ENCODE measurements around the gene METTL6.
A peak's percentile ranks its signal among the peaks of the same experiment; 100 is the strongest.
"Not testable (repeated sequence)": the region's sequence is repeated elsewhere in the genome, so short reads cannot be mapped to it uniquely, and the experiment has no call there.

METTL6 gene

GRCh38 chr3:15405448-15406050, 21.8 kb downstream of the METTL6 start:
- DNase-seq (ENCODE audit: low spot score) = peak; percentile 43
- FAIRE-seq = no peak

- DNase-seq (ENCODE audit: low spot score) (no peak), FAIRE-seq (no peak)
These were observed 22.6 kb downstream of the METTL6 start for GRCh38 chr3:15404767-15405166.

DNA sequence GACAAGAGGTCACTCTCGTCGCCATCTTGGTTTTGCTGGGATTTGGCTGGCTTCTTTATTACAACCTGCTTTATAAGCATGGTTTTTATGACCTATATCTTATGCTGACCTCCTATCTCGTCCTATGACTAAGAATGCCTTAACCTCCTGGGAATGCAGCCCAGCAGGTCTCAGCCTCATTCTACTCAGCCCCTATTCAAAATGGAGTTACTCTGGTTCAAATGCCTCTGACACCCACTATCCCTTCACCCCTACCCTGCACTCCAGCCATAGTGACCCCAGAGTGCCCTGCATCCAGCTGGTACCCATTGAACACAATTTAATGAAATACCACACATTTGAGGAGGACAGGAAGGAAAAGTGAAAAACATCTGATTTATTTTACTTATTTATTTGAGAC, 23.4 kb downstream of the METTL6 start:
- no peak for FAIRE-seq

DNA sequence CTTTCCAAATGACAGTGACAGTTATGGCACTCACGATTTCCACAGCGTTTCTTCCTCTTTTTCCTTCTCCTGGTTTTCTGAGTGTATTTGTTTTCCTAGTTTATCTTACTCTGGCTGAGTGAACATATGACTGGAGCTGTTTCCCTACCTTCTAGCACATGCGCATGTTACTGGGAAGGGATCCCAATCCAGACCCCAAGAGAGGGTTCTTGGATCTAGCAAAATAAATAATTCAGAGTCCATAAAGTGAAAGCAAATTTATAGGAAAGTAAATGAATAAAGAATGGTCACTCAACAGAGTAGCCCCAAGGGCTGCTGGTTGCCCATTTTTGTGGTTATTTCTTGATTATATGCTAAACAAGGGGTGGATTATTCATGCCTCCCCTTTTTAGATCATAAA, 23.8 kb downstream of the METTL6 start:
- FAIRE-seq (no peak), DNase-seq (ENCODE audit: low spot score) (no peak)

More for the DNA sequence above, 23.4 kb downstream of the METTL6 start:
- DNase-seq (ENCODE audit: low spot score) = no peak

- DNase-seq (ENCODE audit: low spot score) (no peak), FAIRE-seq (no peak)
These were observed 25.4 kb downstream of the METTL6 start for GRCh38 chr3:15401936-15402335.

GRCh38 chr3:15399970-15400369, 27.4 kb downstream of the METTL6 start:
- FAIRE-seq = no peak

GRCh38 chr3:15398731-15399133, 28.6 kb downstream of the METTL6 start:
- not testable (repeated sequence) for DNase-seq (ENCODE audit: low spot score); FAIRE-seq

More at GRCh38 chr3:15399970-15400369, 27.4 kb downstream of the METTL6 start:
- DNase-seq (ENCODE audit: low spot score) = no peak

- not testable (repeated sequence) for FAIRE-seq; DNase-seq (ENCODE audit: low spot score)
These were observed 34.1 kb downstream of the METTL6 start for GRCh38 chr3:15393252-15393651.

DNA sequence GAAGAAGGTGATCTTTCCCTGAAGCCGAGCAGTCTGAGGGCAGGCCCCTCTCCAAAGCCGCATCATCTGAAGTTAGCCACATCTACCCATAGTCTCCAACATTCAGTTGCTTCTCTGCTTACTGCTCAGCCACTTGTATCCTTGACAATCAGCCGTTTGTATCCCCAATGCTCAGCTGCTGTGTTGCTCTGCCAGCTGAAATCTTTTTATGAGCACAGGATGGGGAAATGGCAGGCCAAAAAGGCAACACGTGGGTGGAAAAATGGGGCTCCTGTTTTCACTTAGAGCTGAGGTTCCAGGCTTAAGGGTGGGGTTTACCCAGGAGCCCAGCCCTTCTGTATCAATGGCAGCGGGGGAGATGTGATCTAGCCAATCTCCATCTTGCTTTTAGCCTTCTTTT, 36.3 kb downstream of the METTL6 start:
- DNase-seq (ENCODE audit: low spot score) (no peak), FAIRE-seq (no peak)

GRCh38 chr3:15390460-15390859, 36.9 kb downstream of the METTL6 start:
- FAIRE-seq = no peak

DNA sequence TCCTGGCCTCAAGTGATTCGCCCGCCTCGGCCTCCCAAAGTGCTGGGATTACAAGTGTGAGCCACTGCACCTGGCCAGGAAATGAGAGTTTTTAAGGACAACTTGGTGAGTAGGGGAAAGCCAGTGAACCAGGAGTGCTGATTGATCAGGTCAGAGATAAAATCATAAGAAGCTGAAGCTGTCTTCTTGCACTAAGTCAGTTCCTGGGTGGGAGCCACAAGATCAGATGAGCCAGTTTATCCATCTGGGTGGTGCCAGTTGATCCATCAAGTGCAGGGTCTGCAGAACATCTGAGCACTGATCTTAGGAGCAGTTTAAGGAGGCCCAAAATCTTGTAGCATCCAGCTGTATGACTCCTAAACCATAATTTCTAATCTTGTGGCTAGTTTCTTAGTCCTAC, 39.0 kb downstream of the METTL6 start:
- not testable (repeated sequence) for DNase-seq (ENCODE audit: low spot score); FAIRE-seq

More at GRCh38 chr3:15390460-15390859, 36.9 kb downstream of the METTL6 start:
- DNase-seq (ENCODE audit: low spot score) = no peak

GRCh38 chr3:15387735-15388134, 39.6 kb downstream of the METTL6 start:
- FAIRE-seq = no peak
- DNase-seq (ENCODE audit: low spot score) = no peak

GRCh38 chr3:15387171-15387581, 40.2 kb downstream of the METTL6 start:
- FAIRE-seq (no peak), DNase-seq (ENCODE audit: low spot score) (no peak)

GRCh38 chr3:15386654-15386955, 40.7 kb downstream of the METTL6 start:
- not testable (repeated sequence) for FAIRE-seq; DNase-seq (ENCODE audit: low spot score)

DNA sequence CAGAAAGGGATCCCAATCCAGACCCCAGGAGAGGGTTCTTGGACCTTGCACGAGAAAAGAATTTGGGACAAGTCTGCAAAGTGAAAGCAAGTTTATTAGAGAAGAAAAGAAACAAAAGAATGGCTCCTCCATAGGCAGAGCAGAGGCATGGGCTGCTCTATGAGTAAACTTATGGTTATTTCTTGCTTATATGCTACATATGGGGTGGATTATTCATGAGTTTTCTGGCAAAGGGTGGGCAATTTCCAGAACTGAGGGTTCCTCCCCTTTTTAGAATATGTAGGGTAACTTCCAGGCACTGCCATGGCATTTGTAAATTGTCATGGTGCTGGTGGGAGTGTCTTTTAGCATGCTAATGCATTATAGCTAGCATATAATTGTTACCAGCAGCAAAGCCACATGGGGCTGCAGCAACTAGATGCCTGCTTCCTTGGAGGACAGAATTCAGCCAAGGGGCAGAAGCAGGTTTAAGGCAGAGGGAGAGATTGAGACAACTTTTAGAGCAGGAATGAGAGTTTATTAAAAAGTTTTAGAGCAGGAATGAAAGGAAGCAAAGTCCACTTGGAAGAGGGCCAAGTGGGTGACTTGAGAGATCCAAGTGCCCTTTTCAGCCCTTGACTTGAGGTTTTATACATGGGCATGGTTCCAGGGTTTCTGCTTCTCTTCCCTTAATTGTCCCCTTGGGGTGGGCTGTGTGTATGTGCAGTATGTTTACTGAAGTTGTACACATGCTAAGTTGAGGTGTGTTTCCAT, 41.3 kb downstream of the METTL6 start:
- DNase-seq (ENCODE audit: low spot score) (no peak), FAIRE-seq (no peak)

- not testable (repeated sequence) for FAIRE-seq; DNase-seq (ENCODE audit: low spot score)
These were observed 42.1 kb downstream of the METTL6 start for GRCh38 chr3:15385238-15385695.

- DNase-seq (ENCODE audit: low spot score) = no peak
- FAIRE-seq = no peak
These were observed 42.7 kb downstream of the METTL6 start for GRCh38 chr3:15384510-15385237.

DNA sequence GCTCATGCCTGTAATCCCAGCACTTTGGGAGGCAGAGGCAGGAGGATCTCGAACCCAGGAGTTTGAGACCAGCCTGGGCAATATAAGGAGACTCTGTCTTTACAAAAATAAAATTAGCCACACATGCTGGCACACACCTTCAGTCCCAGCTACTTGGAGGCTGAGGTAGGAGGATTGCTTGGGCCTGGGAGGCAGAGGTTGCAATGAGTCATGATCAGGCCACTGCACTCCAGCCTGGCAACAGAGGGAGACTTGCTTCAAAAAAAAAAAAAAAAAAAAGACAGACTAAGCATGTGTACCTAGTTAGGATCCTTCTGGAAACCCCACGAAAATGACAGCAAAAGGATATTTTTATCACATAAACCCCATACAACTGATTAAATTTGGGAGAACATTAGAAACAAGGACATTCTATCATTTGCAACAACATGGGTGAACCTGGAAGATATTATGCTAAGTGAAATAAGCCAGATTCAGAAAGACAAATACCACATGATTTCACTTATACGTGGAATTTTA, 44.9 kb downstream of the METTL6 start:
- DNase-seq (ENCODE audit: low spot score) = no peak
- FAIRE-seq = no peak

DNA sequence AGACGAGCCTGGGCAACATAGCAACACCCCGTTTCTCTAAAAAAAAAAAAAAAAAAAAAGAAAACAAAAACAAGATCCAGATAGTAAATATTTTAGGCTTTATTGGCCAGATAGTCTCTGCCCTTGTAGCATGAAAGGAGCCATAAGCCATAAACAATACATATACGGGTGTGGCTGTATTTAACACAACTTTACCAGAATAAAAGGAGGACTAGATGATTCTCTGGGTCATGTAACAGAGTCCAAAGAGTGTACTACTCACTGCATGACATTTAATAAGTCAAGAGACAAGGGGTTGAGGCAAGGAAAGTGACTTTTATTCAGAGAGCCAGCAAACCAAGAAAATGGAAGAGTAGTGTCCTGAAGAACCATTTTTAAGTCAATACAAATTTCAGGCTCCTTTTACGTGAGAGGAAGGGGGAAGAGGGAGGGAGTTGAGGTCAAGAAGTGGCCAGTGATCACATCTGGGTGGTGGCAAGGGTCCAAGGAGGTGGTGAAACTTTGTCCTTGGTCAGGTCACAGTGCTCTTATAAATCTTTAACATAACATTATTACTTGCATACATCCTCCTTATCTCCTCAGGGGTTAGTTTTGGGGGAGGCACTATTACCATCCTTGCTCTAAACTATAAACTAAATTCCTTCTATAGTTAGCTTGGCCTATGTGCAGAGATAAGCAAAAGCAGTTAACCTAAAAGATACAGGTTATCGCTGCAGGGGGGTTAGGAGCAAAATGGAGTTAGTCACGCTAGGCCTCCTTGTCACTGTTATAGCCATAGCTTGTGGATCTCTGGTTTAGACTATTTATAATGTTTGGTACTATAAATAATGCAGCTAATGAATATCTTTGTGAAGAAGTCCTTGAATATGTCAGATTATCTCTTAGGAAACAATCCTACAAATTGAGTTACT, 46.1 kb downstream of the METTL6 start:
- no peak for FAIRE-seq
- no peak for DNase-seq (ENCODE audit: low spot score)

DNA sequence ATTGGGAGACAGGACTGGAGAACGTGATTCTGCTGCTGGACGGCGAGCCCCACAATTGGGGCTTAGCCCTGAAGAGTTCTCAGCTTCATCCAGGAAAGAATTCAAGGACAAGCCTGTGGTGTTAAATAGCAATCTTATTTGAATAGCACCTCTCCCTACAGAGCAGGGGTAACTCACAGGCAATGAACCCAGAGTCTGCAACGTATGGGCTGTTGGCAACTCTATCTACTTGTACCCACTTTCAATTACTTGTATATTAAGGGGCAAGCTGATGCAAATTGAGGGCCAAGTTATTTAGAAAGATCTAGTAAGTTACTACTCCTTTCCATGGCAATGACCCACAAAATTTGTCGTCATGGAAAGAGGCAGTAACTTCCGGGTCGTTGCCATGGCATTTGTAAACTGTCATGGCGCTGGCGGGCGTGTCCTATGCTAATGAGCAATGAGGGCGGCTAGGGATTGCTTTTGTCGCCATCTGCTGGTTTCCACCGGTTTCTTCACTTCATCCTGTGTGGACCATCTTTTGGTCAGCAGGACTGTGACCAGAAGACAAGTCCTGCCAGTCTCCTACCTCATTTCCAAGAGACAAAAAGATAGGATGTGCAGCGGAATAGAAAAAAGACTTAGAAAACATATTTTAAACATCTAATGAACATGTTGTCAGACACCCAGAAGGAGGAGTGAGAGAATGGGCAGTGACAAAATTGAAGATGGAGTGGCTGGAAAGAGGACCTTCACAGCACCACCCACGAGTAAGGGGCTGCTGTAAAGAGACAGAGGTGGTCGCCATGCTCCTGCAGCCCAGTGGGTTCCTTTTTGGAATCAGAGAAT, 49.2 kb downstream of the METTL6 start:
- DNase-seq (ENCODE audit: low spot score) (peak; percentile 78), FAIRE-seq (no peak)

Measured in urothelium cell line (cell line).